IMR-90 (cell line): Measurements from ENCODE around the gene CHDH. TPM values are rescaled to one million over a fixed set of nuclear protein-coding genes. Genes with fewer than 3 reads are reported as not detected.

Experiments used
- CHD1 ChIP-seq: IDR thresholded peaks from 2 replicates; pipeline ENCODE4 v1.6.1; 2012; ENCODE audit warnings: low read depth, low read length, improper control_type of control experiment
- CTCF ChIP-seq: conservative IDR thresholded peaks from 2 replicates; pipeline ENCODE4 v1.5.1; 2012; ENCODE audit warnings: mild to moderate bottlenecking, low read depth, low read length, improper control_type of control experiment
- polyA plus RNA-seq, 3 experiments: library from polyadenylated mRNA; depleted of rRNA; stranded (reverse); fragments of >200 nt; gene quantifications; 2 replicates each; pipeline ENCODE4 v1.2.3, GENCODE V29; 2012; ENCODE audit warnings: low replicate concordance in 1 of 3
- total RNA-seq: library from RNA; depleted of rRNA; stranded (reverse); fragments of >200 nt; gene quantifications from 2 replicates; pipeline ENCODE4 v1.2.3, GENCODE V29; 2012
- TF ChIP-seq, protein P1 (sequence below): fragments of 150-350 bp; IDR thresholded peaks from 2 replicates; pipeline ENCODE4 v1.6.1; 2016; ENCODE audit warnings: low read depth, mild to moderate bottlenecking, low read length, moderate library complexity, borderline replicate concordance

The CHDH gene
- total and polyA plus RNA-seq, 2 of the 4 experiments (the other 2 are of a cell fraction): under 0.01 to 0.19 TPM

- TF ChIP-seq CTCF: no peak
- no peak for TF ChIP-seq CHD1
- TF ChIP-seq, protein P1, sequence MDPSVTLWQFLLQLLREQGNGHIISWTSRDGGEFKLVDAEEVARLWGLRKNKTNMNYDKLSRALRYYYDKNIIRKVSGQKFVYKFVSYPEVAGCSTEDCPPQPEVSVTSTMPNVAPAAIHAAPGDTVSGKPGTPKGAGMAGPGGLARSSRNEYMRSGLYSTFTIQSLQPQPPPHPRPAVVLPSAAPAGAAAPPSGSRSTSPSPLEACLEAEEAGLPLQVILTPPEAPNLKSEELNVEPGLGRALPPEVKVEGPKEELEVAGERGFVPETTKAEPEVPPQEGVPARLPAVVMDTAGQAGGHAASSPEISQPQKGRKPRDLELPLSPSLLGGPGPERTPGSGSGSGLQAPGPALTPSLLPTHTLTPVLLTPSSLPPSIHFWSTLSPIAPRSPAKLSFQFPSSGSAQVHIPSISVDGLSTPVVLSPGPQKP: no peak
These were observed 37.7 kb downstream of the CHDH start (continued) for GRCh38 chr3:53808496-53808895.
